HG02973 (cell line): ENCODE measurements around the gene ZNF175.

Experiments
- ATAC-seq: cut with Tn5 transposase; IDR thresholded peaks from one replicate; pipeline ENCODE4 v1.9.1; 2021; ENCODE audit warnings: moderate library complexity; ENCODE audit not compliant: unreplicated experiment

Gene ZNF175

GRCh38 chr19:51587264-51588191, 16.4 kb downstream of the ZNF175 start:
- no peak for ATAC-seq

GRCh38 chr19:51589511-51589910, 18.4 kb downstream of the ZNF175 start:
- ATAC-seq = no peak

- no peak for ATAC-seq
Measured at GRCh38 chr19:51590441-51590840, 19.4 kb downstream of the ZNF175 start.

- no peak for ATAC-seq
Measured at GRCh38 chr19:51592521-51592920, 21.4 kb downstream of the ZNF175 start.

- ATAC-seq = no peak
Measured at GRCh38 chr19:51593138-51593890, 22.2 kb downstream of the ZNF175 start.

GRCh38 chr19:51593969-51594773, 23.1 kb downstream of the ZNF175 start:
- ATAC-seq = peak; percentile 95

- no peak for ATAC-seq
Measured at GRCh38 chr19:51594774-51595109, 23.7 kb downstream of the ZNF175 start.

- ATAC-seq = no peak
Measured at GRCh38 chr19:51595190-51596175, 24.4 kb downstream of the ZNF175 start.

- no peak for ATAC-seq
Measured at GRCh38 chr19:51598159-51598915, 27.3 kb downstream of the ZNF175 start.

GRCh38 chr19:51599084-51599483, 28.0 kb downstream of the ZNF175 start:
- no peak for ATAC-seq

GRCh38 chr19:51600940-51601580, 30.0 kb downstream of the ZNF175 start:
- no peak for ATAC-seq

- no peak for ATAC-seq
Measured at GRCh38 chr19:51602189-51602854, 31.2 kb downstream of the ZNF175 start.

GRCh38 chr19:51607077-51607476, 36.0 kb downstream of the ZNF175 start:
- ATAC-seq = peak; percentile 81

GRCh38 chr19:51607920-51608562, 37.0 kb downstream of the ZNF175 start:
- no peak for ATAC-seq

GRCh38 chr19:51610576-51610975, 39.5 kb downstream of the ZNF175 start:
- no peak for ATAC-seq

- no peak for ATAC-seq
Measured at GRCh38 chr19:51614789-51615188, 43.7 kb downstream of the ZNF175 start.

GRCh38 chr19:51615991-51616390, 44.9 kb downstream of the ZNF175 start:
- no peak for ATAC-seq

GRCh38 chr19:51621178-51621577, 50.1 kb downstream of the ZNF175 start:
- no peak for ATAC-seq
